ENCODE results near the gene KLRG1.

Gene KLRG1

GRCh38 chr12:9041321-9041720 is 52.0 kb downstream of the KLRG1 start:
- no peak for TF ChIP-seq REST (IDR thresholded peaks at IDR 0.05; ENCODE audit: insufficient read depth in 1 of 2, low read depth in 2 of 2, low read length in 2 of 2)
- TF ChIP-seq TAF1 (IDR thresholded peaks at IDR 0.05; ENCODE audit: borderline replicate concordance, insufficient read depth, low read length) = no peak
- TF ChIP-seq SIN3A (IDR thresholded peaks at IDR 0.05; ENCODE audit: borderline replicate concordance, insufficient read depth, low read length) = no peak
- TF ChIP-seq FOXP2 (optimal IDR thresholded peaks at IDR 0.05; ENCODE audit: borderline replicate concordance, extremely low read depth, extremely low read length, insufficient read depth) = no peak
- no peak for TF ChIP-seq POLR2AphosphoS5 (IDR thresholded peaks at IDR 0.05; ENCODE audit: low read depth, low read length)

GRCh38 chr12:9043766-9044165 is 54.4 kb downstream of the KLRG1 start:
- no peak for TF ChIP-seq SIN3A (IDR thresholded peaks at IDR 0.05; ENCODE audit: borderline replicate concordance, insufficient read depth, low read length)

GRCh38 chr12:9047105-9047504 is 57.8 kb downstream of the KLRG1 start:
- TF ChIP-seq SIN3A (IDR thresholded peaks at IDR 0.05; ENCODE audit: borderline replicate concordance, insufficient read depth, low read length) (no peak), TAF1 (IDR thresholded peaks at IDR 0.05; ENCODE audit: borderline replicate concordance, insufficient read depth, low read length) (no peak), REST (IDR thresholded peaks at IDR 0.05; ENCODE audit: insufficient read depth in 1 of 2, low read depth in 2 of 2, low read length in 2 of 2) (no peak)

GRCh38 chr12:9048930-9049329 is 59.6 kb downstream of the KLRG1 start:
- no peak for TF ChIP-seq FOXP2 (optimal IDR thresholded peaks at IDR 0.05; ENCODE audit: borderline replicate concordance, extremely low read depth, extremely low read length, insufficient read depth)
- TF ChIP-seq POLR2AphosphoS5 (IDR thresholded peaks at IDR 0.05; ENCODE audit: low read depth, low read length) = no peak
- TF ChIP-seq REST (IDR thresholded peaks at IDR 0.05; ENCODE audit: insufficient read depth in 1 of 2, low read depth in 2 of 2, low read length in 2 of 2) = no peak
- no peak for TF ChIP-seq TAF1 (IDR thresholded peaks at IDR 0.05; ENCODE audit: borderline replicate concordance, insufficient read depth, low read length)
- no peak for TF ChIP-seq SIN3A (IDR thresholded peaks at IDR 0.05; ENCODE audit: borderline replicate concordance, insufficient read depth, low read length)

- TF ChIP-seq SIN3A (IDR thresholded peaks at IDR 0.05; ENCODE audit: borderline replicate concordance, insufficient read depth, low read length) = no peak
- no peak for TF ChIP-seq REST (IDR thresholded peaks at IDR 0.05; ENCODE audit: insufficient read depth in 1 of 2, low read depth in 2 of 2, low read length in 2 of 2)
Observed at GRCh38 chr12:9049520-9050133, 60.3 kb downstream of the KLRG1 start.
